MV-4-11 (cell line): ENCODE data around the gene UBE2L6.

Source experiments
- DNase-seq: peaks from one replicate; lab custom pipeline; 2025; lab: John Stamatoyannopoulos, UW

UBE2L6 gene

GRCh38 chr11:57567515-57568329, at the start of gene UBE2L6:
Gene UBE2L6, minus strand, starts transcription at chr11:57567672. Its CDS starts 61 bp downstream, at chr11:57567611.
- no peak for DNase-seq

- DNase-seq = no peak
Observed at GRCh38 chr11:57616595-57616994, 49.1 kb upstream of the UBE2L6 start.

GRCh38 chr11:57615308-57615707, 47.8 kb upstream of the UBE2L6 start:
- DNase-seq = no peak

GRCh38 chr11:57614234-57614772, 46.8 kb upstream of the UBE2L6 start:
- no peak for DNase-seq

GRCh38 chr11:57610170-57610569, 42.7 kb upstream of the UBE2L6 start:
- no peak for DNase-seq

- DNase-seq = peak; percentile 35
Observed at GRCh38 chr11:57605028-57605420, 37.6 kb upstream of the UBE2L6 start.

GRCh38 chr11:57604296-57605027, 37.0 kb upstream of the UBE2L6 start:
- DNase-seq = peak; percentile 57

GRCh38 chr11:57601297-57601696, 33.8 kb upstream of the UBE2L6 start:
- DNase-seq = no peak

GRCh38 chr11:57599381-57599780, 31.9 kb upstream of the UBE2L6 start:
- DNase-seq = no peak

- no peak for DNase-seq
Observed at GRCh38 chr11:57598831-57599155, 31.3 kb upstream of the UBE2L6 start.

GRCh38 chr11:57597916-57598830, 30.7 kb upstream of the UBE2L6 start:
- no peak for DNase-seq

GRCh38 chr11:57597461-57597915, 30.0 kb upstream of the UBE2L6 start, which contains the start of gene SERPING1:
Gene SERPING1, plus strand, starts transcription at chr11:57597685. Its CDS starts 586 bp downstream, at chr11:57598271.
- DNase-seq = no peak

- no peak for DNase-seq
Observed at GRCh38 chr11:57596266-57596885, 28.9 kb upstream of the UBE2L6 start.

- DNase-seq = peak; percentile 83
Observed at GRCh38 chr11:57588046-57588710, 20.7 kb upstream of the UBE2L6 start.

GRCh38 chr11:57586711-57587245, 19.3 kb upstream of the UBE2L6 start:
- peak; percentile 2 for DNase-seq

- peak; percentile 62 for DNase-seq
Observed at GRCh38 chr11:57585301-57585700, 17.8 kb upstream of the UBE2L6 start.

- DNase-seq = no peak
Observed at GRCh38 chr11:57584341-57584740, 16.9 kb upstream of the UBE2L6 start.

GRCh38 chr11:57574061-57574460, 6.6 kb upstream of the UBE2L6 start:
- no peak for DNase-seq

GRCh38 chr11:57571606-57572005, 4.1 kb upstream of the UBE2L6 start:
- DNase-seq = peak; percentile 62

- DNase-seq = peak; percentile 71
Observed at GRCh38 chr11:57568330-57568766, 876 bp upstream of the UBE2L6 start.
